Erythroblast (primary cell): ENCODE measurements around the gene IL13RA1.

Experiments used
- GATA1 ChIP-seq: IDR thresholded peaks from 2 replicates; pipeline ENCODE4 v1.6.1; 2011; ENCODE audit warnings: low read depth, mild to moderate bottlenecking, control low read depth, low read length, moderate library complexity
- POLR2A ChIP-seq: IDR thresholded peaks from 2 replicates; pipeline ENCODE4 v1.6.1; 2011; ENCODE audit warnings: mild to moderate bottlenecking, low read length

- TF ChIP-seq POLR2A: no peak
- no peak for TF ChIP-seq GATA1
These were observed 18.2 kb downstream of the IL13RA1 start for GRCh38 chrX:118745570-118745969.
